ENCODE data around the gene ETFA. TPM values are rescaled to one million over a fixed set of nuclear protein-coding genes. Genes with fewer than 3 reads are reported as not detected.

ETFA gene
- total RNA-seq, 1 donor from 2014 or later: 68.7 TPM

- no peaks in the 10 kb centered on the region for H3K36me3 ChIP-seq (ENCODE audit: control insufficient read depth, insufficient read depth, low read length)
- TF ChIP-seq, protein P1, sequence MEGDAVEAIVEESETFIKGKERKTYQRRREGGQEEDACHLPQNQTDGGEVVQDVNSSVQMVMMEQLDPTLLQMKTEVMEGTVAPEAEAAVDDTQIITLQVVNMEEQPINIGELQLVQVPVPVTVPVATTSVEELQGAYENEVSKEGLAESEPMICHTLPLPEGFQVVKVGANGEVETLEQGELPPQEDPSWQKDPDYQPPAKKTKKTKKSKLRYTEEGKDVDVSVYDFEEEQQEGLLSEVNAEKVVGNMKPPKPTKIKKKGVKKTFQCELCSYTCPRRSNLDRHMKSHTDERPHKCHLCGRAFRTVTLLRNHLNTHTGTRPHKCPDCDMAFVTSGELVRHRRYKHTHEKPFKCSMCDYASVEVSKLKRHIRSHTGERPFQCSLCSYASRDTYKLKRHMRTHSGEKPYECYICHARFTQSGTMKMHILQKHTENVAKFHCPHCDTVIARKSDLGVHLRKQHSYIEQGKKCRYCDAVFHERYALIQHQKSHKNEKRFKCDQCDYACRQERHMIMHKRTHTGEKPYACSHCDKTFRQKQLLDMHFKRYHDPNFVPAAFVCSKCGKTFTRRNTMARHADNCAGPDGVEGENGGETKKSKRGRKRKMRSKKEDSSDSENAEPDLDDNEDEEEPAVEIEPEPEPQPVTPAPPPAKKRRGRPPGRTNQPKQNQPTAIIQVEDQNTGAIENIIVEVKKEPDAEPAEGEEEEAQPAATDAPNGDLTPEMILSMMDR (IDR thresholded peaks at IDR 0.05; ENCODE audit: insufficient read depth, low read length, poor library complexity, severe bottlenecking): no peak
- DNase-seq (ENCODE audit: low read depth): no peak
- no peaks in the 10 kb centered on the region for H3K27me3 ChIP-seq (ENCODE audit: control insufficient read depth, insufficient read depth, low read length)
- H3K4me3 ChIP-seq (ENCODE audit: low read depth, low read length): no peak overlapping the region
Measured at GRCh38 chr15:76353903-76354302, 42.6 kb upstream of the ETFA start.

DNA sequence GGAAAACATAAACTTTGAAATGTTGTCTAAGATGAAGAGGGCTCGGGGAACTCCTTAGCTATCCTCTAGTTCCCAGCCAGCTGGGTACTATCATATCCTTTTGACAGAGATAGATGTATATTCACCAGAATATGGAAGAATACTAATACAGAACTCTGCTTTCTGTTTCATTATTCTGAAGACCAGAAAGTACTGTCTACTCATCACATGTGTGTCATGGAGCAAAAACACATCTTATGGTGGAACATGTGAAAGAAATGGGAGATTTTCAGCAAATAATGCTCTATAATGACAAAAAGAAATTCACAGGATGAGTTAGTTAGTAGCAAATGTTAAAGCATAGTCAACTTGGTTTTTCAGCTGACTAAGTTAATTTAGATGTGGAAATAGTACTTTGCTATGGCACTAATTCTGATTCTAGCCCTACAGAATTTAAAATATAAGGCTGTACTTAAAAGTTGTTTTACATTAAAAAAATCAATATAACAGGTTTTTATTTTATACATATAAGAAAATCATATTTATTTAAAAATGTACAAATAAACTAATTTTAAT lies 41.8 kb upstream of the ETFA start:
- Histone ChIP-seq H3K27me3 (ENCODE audit: control insufficient read depth, insufficient read depth, low read length) (no peaks in the 10 kb centered on the region), H3K4me3 (ENCODE audit: low read depth, low read length) (no peak overlapping the region), H3K36me3 (ENCODE audit: control insufficient read depth, insufficient read depth, low read length) (no peaks in the 10 kb centered on the region)
- DNase-seq (ENCODE audit: low read depth): no peak
- TF ChIP-seq, protein P1 (IDR thresholded peaks at IDR 0.05; ENCODE audit: insufficient read depth, low read length, poor library complexity, severe bottlenecking): no peak

DNA sequence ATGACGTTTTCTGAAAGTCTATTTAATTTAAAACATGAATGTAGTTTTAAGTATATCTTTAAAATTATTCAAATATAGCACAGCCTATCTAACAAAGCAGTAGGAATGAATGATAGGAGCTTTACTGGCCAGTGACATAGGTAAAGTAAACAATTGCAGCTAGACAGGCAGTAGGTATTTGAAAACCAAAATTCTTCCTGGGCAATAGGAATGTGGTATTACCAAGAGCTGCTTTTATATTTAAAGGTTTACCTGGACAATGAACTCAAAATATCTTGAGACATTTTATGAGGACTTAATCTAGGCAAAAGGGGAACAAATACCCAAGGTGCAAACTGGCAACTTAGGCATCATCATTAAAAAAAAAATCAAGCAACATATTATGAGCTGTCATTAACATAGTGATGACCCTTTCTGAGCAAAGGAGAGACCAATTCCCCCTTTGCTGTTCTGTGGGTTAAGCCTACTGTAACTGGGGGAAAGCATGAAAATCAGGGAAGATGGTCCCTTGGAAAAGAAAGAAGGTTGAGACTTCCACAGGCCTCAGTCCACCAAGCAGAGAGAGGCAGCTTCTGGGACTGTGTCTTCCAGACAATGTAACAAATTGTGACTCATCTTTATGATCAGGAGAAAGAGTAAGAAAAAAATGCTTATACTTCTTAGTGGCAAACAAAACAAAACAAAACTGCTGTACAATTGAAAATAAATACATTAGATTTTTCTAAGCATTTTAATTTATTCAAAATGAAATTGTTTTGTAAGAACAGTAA lies 38.2 kb upstream of the ETFA start:
- H3K27me3 ChIP-seq (ENCODE audit: control insufficient read depth, insufficient read depth, low read length): peaks cover 31% of the 10 kb centered on the region
- DNase-seq (ENCODE audit: low read depth): no peak

GRCh38 chr15:76347482-76348055 lies 36.3 kb upstream of the ETFA start:
- H3K27me3 ChIP-seq (ENCODE audit: control insufficient read depth, insufficient read depth, low read length): peaks cover 48% of the 10 kb centered on the region
- TF ChIP-seq, protein P1 (IDR thresholded peaks at IDR 0.05; ENCODE audit: insufficient read depth, low read length, poor library complexity, severe bottlenecking): no peak
- DNase-seq (ENCODE audit: low read depth): no peak
- no peak overlapping the region for H3K4me3 ChIP-seq (ENCODE audit: low read depth, low read length)
- no peaks in the 10 kb centered on the region for H3K36me3 ChIP-seq (ENCODE audit: control insufficient read depth, insufficient read depth, low read length)

More for the DNA sequence above, 38.2 kb upstream of the ETFA start:
- TF ChIP-seq, protein P1 (IDR thresholded peaks at IDR 0.05; ENCODE audit: insufficient read depth, low read length, poor library complexity, severe bottlenecking): no peak
- Histone ChIP-seq H3K36me3 (ENCODE audit: control insufficient read depth, insufficient read depth, low read length) (no peaks in the 10 kb centered on the region), H3K4me3 (ENCODE audit: low read depth, low read length) (no peak overlapping the region)

DNA sequence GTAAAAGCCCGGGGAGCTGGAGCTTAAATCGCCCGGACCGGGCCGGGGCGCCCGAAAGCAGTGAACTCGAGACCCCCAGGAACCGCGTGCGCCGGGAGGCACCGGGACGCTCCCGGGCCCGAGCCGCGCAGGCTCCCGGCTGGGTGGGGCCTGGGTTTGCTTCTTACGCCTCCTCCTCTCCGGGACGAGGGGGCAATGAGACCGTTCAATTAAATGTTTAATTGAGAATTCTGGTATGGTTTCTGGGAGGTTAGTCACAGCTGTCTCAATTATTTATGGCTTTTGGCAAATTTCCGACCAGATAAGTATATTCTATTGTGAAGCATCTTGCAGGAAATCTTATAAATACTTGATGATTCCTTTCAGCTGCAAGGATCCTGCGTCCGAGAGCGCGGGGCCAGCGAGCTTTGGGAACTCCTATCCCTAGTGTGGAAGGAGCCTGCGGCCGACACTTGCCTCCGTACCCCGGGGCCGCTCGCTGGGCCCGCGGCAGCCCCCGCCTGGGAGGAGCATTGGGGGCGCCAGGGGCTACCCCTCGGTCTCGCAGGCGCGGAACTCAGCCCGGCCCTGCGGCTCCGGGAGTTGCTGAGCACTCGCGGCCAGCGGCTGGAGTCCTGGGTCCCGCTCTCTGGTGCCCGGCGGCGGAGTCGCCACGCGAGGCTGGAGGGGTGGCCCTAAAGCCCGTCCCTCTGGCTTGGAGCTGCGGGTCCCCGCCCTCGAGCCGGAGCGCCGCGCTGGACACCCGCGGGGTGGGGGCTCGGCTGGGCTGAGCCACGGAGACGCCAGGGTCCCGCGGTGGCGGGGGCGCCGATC lies 35.6 kb upstream of the ETFA start:
- no peaks in the 10 kb centered on the region for H3K36me3 ChIP-seq (ENCODE audit: control insufficient read depth, insufficient read depth, low read length)
- no peak for DNase-seq (ENCODE audit: low read depth)
- TF ChIP-seq, protein P1 (IDR thresholded peaks at IDR 0.05; ENCODE audit: insufficient read depth, low read length, poor library complexity, severe bottlenecking): no peak
- peaks cover 55% of the 10 kb centered on the region for H3K27me3 ChIP-seq (ENCODE audit: control insufficient read depth, insufficient read depth, low read length)
- peak overlapping the region; percentile 18 for H3K4me3 ChIP-seq (ENCODE audit: low read depth, low read length)

All from kidney epithelial cell (primary cell).